ENCODE measurements around the gene SLC15A4.

DNA sequence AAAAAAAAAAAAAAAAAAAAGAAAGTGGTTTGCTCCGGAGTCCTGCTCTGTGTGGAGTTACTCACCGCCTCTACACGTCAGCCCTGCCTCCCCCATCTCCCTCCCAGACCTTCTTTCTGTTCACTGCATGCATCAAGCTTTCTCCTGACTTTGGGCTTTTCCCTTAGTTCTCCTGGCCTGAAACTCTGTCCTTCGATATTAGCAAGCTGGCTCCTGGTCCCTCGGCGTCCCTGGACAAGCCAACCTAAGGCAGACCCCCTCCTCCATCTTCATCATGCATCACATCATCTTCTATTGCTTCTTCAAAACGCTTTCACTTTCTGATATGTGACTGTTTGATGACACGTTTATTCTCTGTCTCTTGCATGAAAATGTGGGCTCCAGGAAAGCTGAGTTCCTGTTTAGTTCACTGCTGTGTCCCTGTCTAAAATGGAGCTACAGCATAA is 40.6 kb downstream of the SLC15A4 start:
- TF ChIP-seq POLR2A (IDR thresholded peaks at IDR 0.05; ENCODE audit: low read length): no peak
- TF ChIP-seq GATA1 (IDR thresholded peaks at IDR 0.05; ENCODE audit: low read depth, low read length): no peak
